ENCODE measurements around the gene STARD13. TPM values are rescaled to one million over a fixed set of nuclear protein-coding genes. Genes with fewer than 3 reads are reported as not detected.

The STARD13 gene
- total RNA-seq, 1 experiment from 2014 or later: 2.3 TPM

GRCh38 chr13:33119022-33119781 lies 166.4 kb downstream of the STARD13 start:
- DNase-seq (ENCODE audit: low spot score): no peak

GRCh38 chr13:33116321-33117010 lies 169.1 kb downstream of the STARD13 start:
- DNase-seq (ENCODE audit: low spot score): peak; percentile 59

GRCh38 chr13:33115274-33115673 lies 170.3 kb downstream of the STARD13 start:
- no peak for DNase-seq (ENCODE audit: low spot score)

GRCh38 chr13:33114146-33114545 lies 171.4 kb downstream of the STARD13 start:
- DNase-seq (ENCODE audit: low spot score): no peak

- no peak for DNase-seq (ENCODE audit: low spot score)
These were observed 172.8 kb downstream of the STARD13 start for GRCh38 chr13:33112766-33113165.

- DNase-seq (ENCODE audit: low spot score): no peak
These were observed 174.0 kb downstream of the STARD13 start for GRCh38 chr13:33111414-33112110.

- no peak for DNase-seq (ENCODE audit: low spot score)
These were observed 174.7 kb downstream of the STARD13 start for GRCh38 chr13:33110713-33111413.

GRCh38 chr13:33110386-33110712 lies 175.2 kb downstream of the STARD13 start:
- no peak for DNase-seq (ENCODE audit: low spot score)

- no peak for DNase-seq (ENCODE audit: low spot score)
These were observed 175.8 kb downstream of the STARD13 start for GRCh38 chr13:33109801-33110200.

GRCh38 chr13:33109271-33109697 lies 176.3 kb downstream of the STARD13 start:
- DNase-seq (ENCODE audit: low spot score): no peak

- no peak for DNase-seq (ENCODE audit: low spot score)
These were observed 176.9 kb downstream of the STARD13 start for GRCh38 chr13:33108620-33109019.

- no peak for DNase-seq (ENCODE audit: low spot score)
These were observed 178.2 kb downstream of the STARD13 start for GRCh38 chr13:33107361-33107760.

GRCh38 chr13:33106656-33107360 lies 178.7 kb downstream of the STARD13 start:
- no peak for DNase-seq (ENCODE audit: low spot score)

- DNase-seq (ENCODE audit: low spot score): no peak
These were observed 180.1 kb downstream of the STARD13 start for GRCh38 chr13:33105387-33106005.

- DNase-seq (ENCODE audit: low spot score): no peak
These were observed 182.1 kb downstream of the STARD13 start for GRCh38 chr13:33103457-33103856.

GRCh38 chr13:33101835-33102234 lies 183.7 kb downstream of the STARD13 start:
- no peak for DNase-seq (ENCODE audit: low spot score)

- DNase-seq (ENCODE audit: low spot score): no peak
These were observed 184.7 kb downstream of the STARD13 start for GRCh38 chr13:33100886-33101285.

GRCh38 chr13:33099860-33100259 lies 185.7 kb downstream of the STARD13 start:
- DNase-seq (ENCODE audit: low spot score): no peak

GRCh38 chr13:33096886-33097605 lies 188.5 kb downstream of the STARD13 start:
- DNase-seq (ENCODE audit: low spot score): no peak
